Stimulated activated CD8-positive, alpha-beta memory T cell treated with anti-CD3 and anti-CD28 coated beads, Interleukin-4, amount 100 ng/mL, for 4 hours (primary cell): ENCODE data around the gene THRSP.
"Not testable (repeated sequence)": the region's sequence is repeated elsewhere in the genome, so short reads cannot be mapped to it uniquely, and the experiment has no call there.

Experiments
- DNase-seq, 2 donors: peaks; one replicate each; pipeline ENCODE4 v3.0.0-alpha.2; 2020; ENCODE audit warnings: low read depth in 2 of 2, low spot score in 1 of 2

THRSP gene

GRCh38 chr11:78086521-78087074, 22.9 kb downstream of the THRSP start:
- not testable (repeated sequence) for DNase-seq

GRCh38 chr11:78094250-78094649, 30.6 kb downstream of the THRSP start:
- no peak for DNase-seq

- DNase-seq: no peak
These were observed 34.2 kb downstream of the THRSP start for GRCh38 chr11:78097666-78098385.

GRCh38 chr11:78099666-78100065, 36.0 kb downstream of the THRSP start:
- no peak for DNase-seq

- DNase-seq: no peak
These were observed 36.6 kb downstream of the THRSP start for GRCh38 chr11:78100261-78100660.

GRCh38 chr11:78100676-78101472, 37.2 kb downstream of the THRSP start:
- DNase-seq: no peak

- no peak for DNase-seq
These were observed 45.7 kb downstream of the THRSP start for GRCh38 chr11:78109081-78110015.

GRCh38 chr11:78110351-78110750, 46.7 kb downstream of the THRSP start:
- no peak for DNase-seq

GRCh38 chr11:78110830-78111229, 47.2 kb downstream of the THRSP start:
- DNase-seq: no peak

- DNase-seq: no peak
These were observed 47.6 kb downstream of the THRSP start for GRCh38 chr11:78111298-78111697.

GRCh38 chr11:78112582-78113275, 49.1 kb downstream of the THRSP start:
- DNase-seq: no peak
